Stimulated activated naive CD4-positive, alpha-beta T cell (primary cell): Measurements from ENCODE around the gene CCNC.
A peak's percentile ranks its signal among the peaks of the same experiment; 100 is the strongest.

ENCODE experiments used
- DNase-seq, 6 experiments: peaks; one replicate each; lab custom pipeline; 2025; lab: John Stamatoyannopoulos, UW

Gene CCNC

GRCh38 chr6:99548706-99549105, 19.8 kb downstream of the CCNC start:
- DNase-seq, result no peak

GRCh38 chr6:99547526-99547925, 20.9 kb downstream of the CCNC start:
- no peak for DNase-seq

GRCh38 chr6:99545442-99545841, 23.0 kb downstream of the CCNC start:
- DNase-seq, result no peak

GRCh38 chr6:99543968-99544367, 24.5 kb downstream of the CCNC start:
- DNase-seq, result no peak

GRCh38 chr6:99530627-99531026, 37.8 kb downstream of the CCNC start:
- no peak for DNase-seq

GRCh38 chr6:99522531-99522930, 45.9 kb downstream of the CCNC start:
- no peak for DNase-seq

- DNase-seq, result no peak
Observed at GRCh38 chr6:99521633-99522151, 46.8 kb downstream of the CCNC start.

- DNase-seq, result peak; percentile 24 to 79 (median 58)
Observed at GRCh38 chr6:99520855-99521632, 47.4 kb downstream of the CCNC start.

GRCh38 chr6:99519446-99519845, 49.0 kb downstream of the CCNC start:
- no peak for DNase-seq

GRCh38 chr6:99514089-99514488, 54.4 kb downstream of the CCNC start:
- no peak for DNase-seq

- no peak for DNase-seq
Observed at GRCh38 chr6:99512033-99512432, 56.4 kb downstream of the CCNC start.

GRCh38 chr6:99507648-99508047, 60.8 kb downstream of the CCNC start:
- no peak for DNase-seq

GRCh38 chr6:99501762-99502161, 66.7 kb downstream of the CCNC start:
- no peak for DNase-seq

GRCh38 chr6:99498421-99498820, 70.0 kb downstream of the CCNC start:
- DNase-seq, result no peak

GRCh38 chr6:99495466-99495865, 73.0 kb downstream of the CCNC start:
- DNase-seq, result no peak
